ENCODE data around the gene HDAC5.

The HDAC5 gene

GRCh38 chr17:44086364-44087311, 36.8 kb downstream of the HDAC5 start:
- Histone ChIP-seq H2AFZ (ENCODE audit: low read length) (no peak overlapping the region), H3K27me3 (ENCODE audit: insufficient read depth, low read length, poor library complexity, severe bottlenecking) (no peaks in the 10 kb centered on the region), H3K4me3 (ENCODE audit: low read length, poor library complexity, severe bottlenecking) (no peak overlapping the region), H3K9me2 (replicated peaks; ENCODE audit: low read depth, low read length) (no peaks in the 10 kb centered on the region), H3K9ac (ENCODE audit: low read depth, low read length, poor library complexity, severe bottlenecking) (no peak overlapping the region), H3K4me2 (ENCODE audit: low read depth, low read length, poor library complexity, severe bottlenecking) (no peak overlapping the region), H3K9me3 (ENCODE audit: insufficient read depth, low read depth, low read length) (no peaks in the 10 kb centered on the region), H3K4me1 (ENCODE audit: insufficient read depth, low read length, poor library complexity, severe bottlenecking) (no peaks in the 10 kb centered on the region), H3K36me3 (ENCODE audit: insufficient read depth, low read length) (peaks cover 53% of the 10 kb centered on the region; the same call in 1 of the 2 replicates), H4K20me1 (ENCODE audit: insufficient read depth, low read length, poor library complexity, severe bottlenecking) (no peaks in the 10 kb centered on the region), H3F3A (ENCODE audit: low read depth) (no peaks in the 10 kb centered on the region), H3K79me2 (ENCODE audit: insufficient read depth, low read length) (no peaks in the 10 kb centered on the region)
- TF ChIP-seq CTCF (conservative IDR thresholded peaks at IDR 0.05; ENCODE audit: low read length) (no peak), EZH2phosphoT487 (IDR thresholded peaks at IDR 0.05; ENCODE audit: borderline replicate concordance) (no peak)

- no peak overlapping the region for H3K9ac ChIP-seq (ENCODE audit: low read depth, low read length, poor library complexity, severe bottlenecking)
These were observed 37.5 kb downstream of the HDAC5 start for GRCh38 chr17:44085908-44086307.

GRCh38 chr17:44084921-44085320, 38.5 kb downstream of the HDAC5 start:
- peaks cover 55% of the 10 kb centered on the region; the same call in 1 of the 2 replicates for H3K36me3 ChIP-seq (ENCODE audit: insufficient read depth, low read length)
- H3K4me1 ChIP-seq (ENCODE audit: insufficient read depth, low read length, poor library complexity, severe bottlenecking) = no peaks in the 10 kb centered on the region
- TF ChIP-seq EZH2phosphoT487 (IDR thresholded peaks at IDR 0.05; ENCODE audit: borderline replicate concordance) = no peak
- no peak for TF ChIP-seq CTCF (conservative IDR thresholded peaks at IDR 0.05; ENCODE audit: low read length)
- H3K9me2 ChIP-seq (replicated peaks; ENCODE audit: low read depth, low read length) = no peaks in the 10 kb centered on the region
- no peak overlapping the region for H2AFZ ChIP-seq (ENCODE audit: low read length)
- H4K20me1 ChIP-seq (ENCODE audit: insufficient read depth, low read length, poor library complexity, severe bottlenecking) = no peaks in the 10 kb centered on the region
- H3K4me2 ChIP-seq (ENCODE audit: low read depth, low read length, poor library complexity, severe bottlenecking) = no peak overlapping the region
- no peaks in the 10 kb centered on the region for H3F3A ChIP-seq (ENCODE audit: low read depth)
- no peak overlapping the region for H3K9ac ChIP-seq (ENCODE audit: low read depth, low read length, poor library complexity, severe bottlenecking)
- H3K27me3 ChIP-seq (ENCODE audit: insufficient read depth, low read length, poor library complexity, severe bottlenecking) = no peaks in the 10 kb centered on the region
- no peak overlapping the region for H3K4me3 ChIP-seq (ENCODE audit: low read length, poor library complexity, severe bottlenecking)
- H3K9me3 ChIP-seq (ENCODE audit: insufficient read depth, low read depth, low read length) = no peaks in the 10 kb centered on the region
- H3K79me2 ChIP-seq (ENCODE audit: insufficient read depth, low read length) = no peaks in the 10 kb centered on the region

More at GRCh38 chr17:44085908-44086307, 37.5 kb downstream of the HDAC5 start:
- Histone ChIP-seq H3K9me3 (ENCODE audit: insufficient read depth, low read depth, low read length) (no peaks in the 10 kb centered on the region), H3K9me2 (replicated peaks; ENCODE audit: low read depth, low read length) (no peaks in the 10 kb centered on the region), H3F3A (ENCODE audit: low read depth) (no peaks in the 10 kb centered on the region), H3K27me3 (ENCODE audit: insufficient read depth, low read length, poor library complexity, severe bottlenecking) (no peaks in the 10 kb centered on the region), H2AFZ (ENCODE audit: low read length) (no peak overlapping the region), H3K4me2 (ENCODE audit: low read depth, low read length, poor library complexity, severe bottlenecking) (no peak overlapping the region), H3K4me3 (ENCODE audit: low read length, poor library complexity, severe bottlenecking) (no peak overlapping the region), H3K4me1 (ENCODE audit: insufficient read depth, low read length, poor library complexity, severe bottlenecking) (no peaks in the 10 kb centered on the region), H3K36me3 (ENCODE audit: insufficient read depth, low read length) (peaks cover 47% of the 10 kb centered on the region; the same call in 1 of the 2 replicates), H3K79me2 (ENCODE audit: insufficient read depth, low read length) (no peaks in the 10 kb centered on the region), H4K20me1 (ENCODE audit: insufficient read depth, low read length, poor library complexity, severe bottlenecking) (no peaks in the 10 kb centered on the region)
- TF ChIP-seq EZH2phosphoT487 (IDR thresholded peaks at IDR 0.05; ENCODE audit: borderline replicate concordance) (no peak), CTCF (conservative IDR thresholded peaks at IDR 0.05; ENCODE audit: low read length) (no peak)

All from Loucy (cell line).